Glutamatergic neuron (in vitro differentiated cells): Measurements from ENCODE around the gene CTTNBP2. TPM values are rescaled to one million over a fixed set of nuclear protein-coding genes. Genes with fewer than 3 reads are reported as not detected.

ENCODE experiments used
- DNase-seq: peaks from one replicate; pipeline ENCODE4 v3.0.0; 2022
- H3K27ac Mint-ChIP-seq: one replicate; pipeline ENCODE4 v1.8.0; 2020; ENCODE audit warnings: mild to moderate bottlenecking, mixed read lengths, inconsistent platforms; ENCODE audit not compliant: unreplicated experiment
- H3K27me3 Mint-ChIP-seq: one replicate; pipeline ENCODE4 v1.8.0; 2020; ENCODE audit warnings: mild to moderate bottlenecking, moderate library complexity, mixed read lengths, inconsistent platforms; ENCODE audit not compliant: unreplicated experiment
- H3K36me3 Mint-ChIP-seq: one replicate; pipeline ENCODE4 v1.8.0; 2020; ENCODE audit warnings: mild to moderate bottlenecking, mixed read lengths, inconsistent platforms; ENCODE audit not compliant: unreplicated experiment
- H3K4me1 Mint-ChIP-seq: one replicate; pipeline ENCODE4 v1.8.0; 2020; ENCODE audit warnings: mild to moderate bottlenecking, low read depth, mixed read lengths, inconsistent platforms; ENCODE audit not compliant: unreplicated experiment
- H3K4me3 Mint-ChIP-seq: one replicate; pipeline ENCODE4 v1.8.0; 2020; ENCODE audit warnings: mild to moderate bottlenecking, mixed read lengths, inconsistent platforms; ENCODE audit not compliant: unreplicated experiment
- H3K9me3 Mint-ChIP-seq: one replicate; pipeline ENCODE4 v1.8.0; 2020; ENCODE audit warnings: mild to moderate bottlenecking, moderate library complexity, mixed read lengths, inconsistent platforms; ENCODE audit not compliant: unreplicated experiment
- CTCF ChIP-seq: fragments of 200-600 bp; sonication (generic); IDR thresholded peaks from one replicate; pipeline ENCODE4 v1.5.0; 2021; ENCODE audit not compliant: partially characterized antibody, unreplicated experiment
- total RNA-seq: library from RNA; stranded (reverse); fragmentation: NEBNext Ultra II Directional; extraction: Animal tissue kit (Norgen Biotek cat#: 25700); gene quantifications from one replicate; pipeline ENCODE4 v1.2.1, GENCODE V29; 2021; ENCODE audit not compliant: unreplicated experiment

CTTNBP2 gene
- total RNA-seq, 1 donor from 2014 or later: 22.2 TPM

- Mint-ChIP-seq H3K27me3 (peaks cover 2% of the 10 kb centered on the region), H3K27ac (no peak overlapping the region), H3K4me3 (no peak overlapping the region), H3K9me3 (no peaks in the 10 kb centered on the region), H3K4me1 (peaks cover 4% of the 10 kb centered on the region), H3K36me3 (no peaks in the 10 kb centered on the region)
- no peak for TF ChIP-seq CTCF
- no peak for DNase-seq
Observed at GRCh38 chr7:117777335-117778142, 95.7 kb downstream of the CTTNBP2 start.

GRCh38 chr7:117776224-117776623, 97.0 kb downstream of the CTTNBP2 start:
- H3K9me3 Mint-ChIP-seq: no peaks in the 10 kb centered on the region
- peaks cover 2% of the 10 kb centered on the region for H3K27me3 Mint-ChIP-seq
- no peak overlapping the region for H3K27ac Mint-ChIP-seq
- no peak for DNase-seq
- no peak overlapping the region for H3K4me3 Mint-ChIP-seq
- H3K36me3 Mint-ChIP-seq: no peaks in the 10 kb centered on the region
- H3K4me1 Mint-ChIP-seq: peaks cover 4% of the 10 kb centered on the region
- TF ChIP-seq CTCF: no peak

DNA sequence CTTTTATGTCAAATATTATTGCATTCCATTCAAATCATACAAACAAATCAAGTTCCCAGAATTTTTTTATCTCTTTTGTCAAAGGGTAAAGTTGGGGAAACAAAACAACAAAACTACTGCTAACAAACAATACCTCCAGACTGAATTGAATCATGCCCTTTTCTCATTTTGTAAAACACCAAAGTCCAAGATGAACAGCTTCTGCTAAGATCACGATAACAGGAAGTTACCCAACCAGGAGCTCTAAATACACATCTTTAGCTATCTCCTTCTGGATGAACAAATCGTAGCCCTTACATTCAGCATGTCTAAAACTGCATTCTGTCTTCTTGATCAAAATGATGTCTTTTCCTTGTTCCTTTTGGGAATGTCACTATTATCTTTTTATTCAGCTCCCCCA, 97.4 kb downstream of the CTTNBP2 start:
- Mint-ChIP-seq H3K4me3 (no peak overlapping the region), H3K27ac (no peak overlapping the region), H3K4me1 (peaks cover 1% of the 10 kb centered on the region), H3K27me3 (peaks cover 2% of the 10 kb centered on the region), H3K9me3 (no peaks in the 10 kb centered on the region), H3K36me3 (no peaks in the 10 kb centered on the region)
- no peak for TF ChIP-seq CTCF
- no peak for DNase-seq

DNA sequence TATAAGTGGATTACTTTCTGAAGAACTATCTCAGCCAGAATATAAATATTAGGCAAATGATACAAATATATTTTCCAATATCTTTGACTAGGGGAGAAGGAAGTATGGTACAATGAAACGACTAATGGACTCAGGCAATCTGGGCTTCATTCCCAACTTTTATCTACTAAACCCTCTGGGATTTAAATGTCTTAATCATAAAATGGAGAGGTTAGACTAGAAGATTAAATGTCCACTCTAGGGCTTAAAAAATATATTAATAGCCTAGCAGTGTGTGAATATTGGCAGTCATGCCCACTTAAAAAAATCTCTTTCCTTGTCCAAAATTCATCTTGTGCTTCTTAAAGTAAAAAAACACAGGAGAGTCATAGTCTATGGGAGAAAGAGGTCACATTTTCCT, 98.3 kb downstream of the CTTNBP2 start:
- Mint-ChIP-seq H3K27me3 (peaks cover 2% of the 10 kb centered on the region), H3K27ac (no peak overlapping the region), H3K9me3 (no peaks in the 10 kb centered on the region), H3K36me3 (no peaks in the 10 kb centered on the region), H3K4me3 (no peak overlapping the region), H3K4me1 (no peaks in the 10 kb centered on the region)
- TF ChIP-seq CTCF: no peak
- DNase-seq: no peak

- Mint-ChIP-seq H3K4me3 (no peak overlapping the region), H3K27me3 (peaks cover 2% of the 10 kb centered on the region), H3K9me3 (no peaks in the 10 kb centered on the region), H3K27ac (no peak overlapping the region), H3K36me3 (no peaks in the 10 kb centered on the region), H3K4me1 (no peaks in the 10 kb centered on the region)
- TF ChIP-seq CTCF: no peak
- no peak for DNase-seq
Observed at GRCh38 chr7:117772421-117772820, 100.8 kb downstream of the CTTNBP2 start.
